ENCODE results near the gene UGT1A5. TPM values are rescaled to one million over a fixed set of nuclear protein-coding genes. Genes with fewer than 3 reads are reported as not detected.
A peak's percentile ranks its signal among the peaks of the same experiment; 100 is the strongest.

UGT1A5 gene
- total RNA-seq, 1 experiment from 2014 or later: not detected

- H3K4me3 ChIP-seq: no peak overlapping the region
- H3K27me3 ChIP-seq: no peaks in the 10 kb centered on the region
- DNase-seq: no peak
- no peaks in the 10 kb centered on the region for H3K36me3 ChIP-seq
- no peaks in the 10 kb centered on the region for H3K9me3 ChIP-seq
Measured at GRCh38 chr2:233791151-233791882, 78.6 kb downstream of the UGT1A5 start.

DNA sequence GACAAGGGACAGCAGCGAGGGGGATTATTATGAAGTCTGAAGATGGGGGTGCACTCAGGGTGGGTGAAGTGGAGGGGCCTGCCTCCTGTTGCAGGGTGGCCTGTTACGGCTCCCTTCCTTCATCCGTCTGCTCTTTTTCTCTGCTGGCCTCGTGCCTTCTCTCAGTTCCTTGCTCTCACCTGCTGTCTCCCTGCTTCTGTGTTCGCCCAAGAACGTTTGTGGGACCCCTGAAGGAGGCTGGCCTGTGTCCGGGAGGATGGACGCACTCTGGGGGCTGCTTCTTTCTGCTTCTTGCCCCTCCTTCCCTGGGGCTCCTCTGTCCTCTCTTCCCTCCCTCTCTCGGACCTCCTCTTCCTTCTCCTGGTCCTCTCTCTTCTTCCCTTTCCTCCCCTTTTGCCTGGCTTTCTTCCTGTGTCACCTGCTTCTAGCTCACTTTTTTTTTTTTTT, 79.2 kb downstream of the UGT1A5 start:
- Histone ChIP-seq H3K27me3 (no peaks in the 10 kb centered on the region), H3K4me3 (no peak overlapping the region), H3K9me3 (no peaks in the 10 kb centered on the region), H3K36me3 (no peaks in the 10 kb centered on the region)
- DNase-seq: no peak

GRCh38 chr2:233792720-233793119, 80.0 kb downstream of the UGT1A5 start:
- Histone ChIP-seq H3K27me3 (no peaks in the 10 kb centered on the region), H3K9me3 (no peaks in the 10 kb centered on the region), H3K36me3 (no peaks in the 10 kb centered on the region), H3K4me3 (no peak overlapping the region)
- DNase-seq: no peak

DNA sequence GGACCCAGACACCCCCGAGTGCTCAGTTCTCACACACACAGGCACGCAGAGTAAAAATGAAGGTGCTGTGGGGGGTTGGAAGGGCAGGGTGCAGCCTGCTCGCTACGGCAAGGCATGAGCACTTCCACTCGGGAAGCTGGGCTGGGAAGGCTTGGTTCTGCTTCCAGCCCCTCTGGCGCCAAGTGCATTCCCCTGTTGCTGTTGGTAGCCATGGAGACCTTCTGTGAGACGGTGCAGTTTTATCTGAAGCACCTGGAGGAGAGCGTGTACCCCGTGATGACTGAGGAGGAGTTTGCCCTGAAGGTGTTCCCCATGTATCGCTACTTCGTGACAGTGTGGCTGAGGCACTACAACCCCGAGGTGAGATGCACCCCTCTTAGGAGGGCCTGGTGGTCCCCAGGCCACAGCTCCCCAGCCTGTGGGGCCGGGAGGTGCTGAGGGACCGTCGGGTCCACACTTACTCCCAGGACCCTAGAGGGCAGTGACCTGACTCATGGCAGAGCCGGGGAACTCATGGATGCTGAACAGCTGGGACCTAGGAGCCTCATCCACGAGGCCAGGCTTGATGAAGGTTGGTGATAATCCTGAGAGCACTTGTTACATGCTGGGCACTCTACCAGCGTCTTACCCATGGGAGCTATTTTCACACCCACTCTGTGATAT, 80.9 kb downstream of the UGT1A5 start:
- no peaks in the 10 kb centered on the region for H3K36me3 ChIP-seq
- DNase-seq: no peak
- H3K4me3 ChIP-seq: no peak overlapping the region
- no peaks in the 10 kb centered on the region for H3K9me3 ChIP-seq
- no peaks in the 10 kb centered on the region for H3K27me3 ChIP-seq

GRCh38 chr2:233794128-233794658, 81.5 kb downstream of the UGT1A5 start:
- H3K4me3 ChIP-seq: no peak overlapping the region
- no peak for DNase-seq
- no peaks in the 10 kb centered on the region for H3K27me3 ChIP-seq
- no peaks in the 10 kb centered on the region for H3K36me3 ChIP-seq
- no peaks in the 10 kb centered on the region for H3K9me3 ChIP-seq

GRCh38 chr2:233795735-233796171, 83.0 kb downstream of the UGT1A5 start:
- Histone ChIP-seq H3K36me3 (no peaks in the 10 kb centered on the region), H3K4me3 (no peak overlapping the region), H3K27me3 (no peaks in the 10 kb centered on the region), H3K9me3 (no peaks in the 10 kb centered on the region)
- DNase-seq: no peak

DNA sequence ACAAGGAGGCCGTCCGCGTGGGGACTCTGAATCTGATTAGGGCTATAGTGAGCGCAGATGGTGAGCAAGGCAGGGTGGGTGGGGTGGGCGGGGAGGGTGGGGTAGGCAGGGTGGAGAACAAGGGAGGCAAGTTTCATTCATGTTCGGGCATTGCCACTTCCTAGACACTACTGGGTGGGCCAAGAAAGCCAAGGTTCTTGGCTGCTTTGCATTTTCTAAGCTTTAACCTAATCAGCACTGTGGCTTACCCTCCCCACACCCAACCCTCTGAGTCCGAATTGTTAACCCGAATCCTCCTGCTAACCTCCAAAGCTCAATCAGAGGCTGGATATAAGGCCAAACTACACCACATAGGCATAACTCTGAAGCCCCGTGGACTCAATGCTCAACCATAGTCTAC, 83.5 kb downstream of the UGT1A5 start:
- no peak for DNase-seq
- Histone ChIP-seq H3K9me3 (no peaks in the 10 kb centered on the region), H3K4me3 (no peak overlapping the region), H3K36me3 (no peaks in the 10 kb centered on the region), H3K27me3 (no peaks in the 10 kb centered on the region)

GRCh38 chr2:233798335-233799086, 85.8 kb downstream of the UGT1A5 start:
- H3K27me3 ChIP-seq: no peaks in the 10 kb centered on the region

DNA sequence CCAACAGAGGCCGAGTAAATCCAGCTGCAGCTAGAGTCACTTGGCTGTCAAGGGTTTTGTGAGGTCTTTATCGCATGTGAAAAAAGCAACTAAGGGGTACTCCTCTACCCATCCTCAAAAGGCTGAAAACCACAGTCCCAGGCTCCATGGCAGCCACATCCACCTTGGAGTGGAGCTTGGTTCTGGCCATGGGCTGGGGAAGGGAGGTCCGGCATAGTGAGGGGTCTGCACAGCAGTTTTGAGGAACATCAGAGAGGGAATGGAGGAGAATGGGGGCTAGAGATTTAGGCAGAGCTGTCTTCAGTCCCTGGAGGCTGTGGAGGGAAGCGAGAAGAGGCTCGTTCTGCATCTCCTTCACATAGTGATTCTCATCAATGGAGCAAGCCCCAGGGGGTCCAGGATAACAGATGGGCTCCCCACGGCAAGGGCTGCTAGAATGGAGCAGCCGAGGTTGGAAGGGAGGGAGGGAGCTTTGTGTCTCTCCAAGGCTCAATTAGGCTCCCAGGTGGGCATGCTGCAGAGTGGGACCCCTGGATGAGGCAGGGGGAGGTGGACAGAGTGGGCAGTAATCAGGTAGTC, 86.5 kb downstream of the UGT1A5 start:
- H3K27me3 ChIP-seq: no peaks in the 10 kb centered on the region
- no peaks in the 10 kb centered on the region for H3K9me3 ChIP-seq
- no peak overlapping the region for H3K4me3 ChIP-seq
- no peaks in the 10 kb centered on the region for H3K36me3 ChIP-seq
- no peak for DNase-seq

More at GRCh38 chr2:233798335-233799086, 85.8 kb downstream of the UGT1A5 start:
- Histone ChIP-seq H3K9me3 (no peaks in the 10 kb centered on the region), H3K36me3 (no peaks in the 10 kb centered on the region), H3K4me3 (no peak overlapping the region)
- DNase-seq: no peak

DNA sequence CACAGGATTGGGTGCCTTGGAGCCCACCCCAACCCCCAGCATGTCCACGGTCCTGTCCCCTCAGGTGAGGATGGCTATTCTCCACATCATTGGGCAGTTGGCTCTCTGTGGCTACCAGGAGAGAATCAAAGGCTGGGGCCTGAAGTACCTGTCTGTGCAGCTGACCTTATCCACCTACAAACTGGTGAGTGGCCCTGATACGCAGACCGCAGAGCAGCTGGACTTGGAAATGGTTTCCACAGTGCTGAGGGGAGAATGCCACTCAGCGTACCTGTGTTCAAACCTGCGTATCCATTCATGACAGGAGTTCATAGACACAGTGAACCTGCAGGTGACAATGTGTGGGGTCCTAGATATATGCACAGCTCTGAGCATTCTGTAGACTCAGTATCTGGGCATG, 87.0 kb downstream of the UGT1A5 start:
- Histone ChIP-seq H3K27me3 (no peaks in the 10 kb centered on the region), H3K4me3 (no peak overlapping the region), H3K9me3 (no peaks in the 10 kb centered on the region), H3K36me3 (no peaks in the 10 kb centered on the region)
- no peak for DNase-seq

- Histone ChIP-seq H3K9me3 (no peaks in the 10 kb centered on the region), H3K4me3 (no peak overlapping the region), H3K36me3 (no peaks in the 10 kb centered on the region), H3K27me3 (no peaks in the 10 kb centered on the region)
- DNase-seq: no peak
Measured at GRCh38 chr2:233800208-233800607, 87.5 kb downstream of the UGT1A5 start.

- Histone ChIP-seq H3K9me3 (no peaks in the 10 kb centered on the region), H3K27me3 (no peaks in the 10 kb centered on the region), H3K4me3 (no peak overlapping the region), H3K36me3 (no peaks in the 10 kb centered on the region)
- peak; percentile 28 for DNase-seq
Measured at GRCh38 chr2:233801357-233802131, 88.8 kb downstream of the UGT1A5 start.

DNA sequence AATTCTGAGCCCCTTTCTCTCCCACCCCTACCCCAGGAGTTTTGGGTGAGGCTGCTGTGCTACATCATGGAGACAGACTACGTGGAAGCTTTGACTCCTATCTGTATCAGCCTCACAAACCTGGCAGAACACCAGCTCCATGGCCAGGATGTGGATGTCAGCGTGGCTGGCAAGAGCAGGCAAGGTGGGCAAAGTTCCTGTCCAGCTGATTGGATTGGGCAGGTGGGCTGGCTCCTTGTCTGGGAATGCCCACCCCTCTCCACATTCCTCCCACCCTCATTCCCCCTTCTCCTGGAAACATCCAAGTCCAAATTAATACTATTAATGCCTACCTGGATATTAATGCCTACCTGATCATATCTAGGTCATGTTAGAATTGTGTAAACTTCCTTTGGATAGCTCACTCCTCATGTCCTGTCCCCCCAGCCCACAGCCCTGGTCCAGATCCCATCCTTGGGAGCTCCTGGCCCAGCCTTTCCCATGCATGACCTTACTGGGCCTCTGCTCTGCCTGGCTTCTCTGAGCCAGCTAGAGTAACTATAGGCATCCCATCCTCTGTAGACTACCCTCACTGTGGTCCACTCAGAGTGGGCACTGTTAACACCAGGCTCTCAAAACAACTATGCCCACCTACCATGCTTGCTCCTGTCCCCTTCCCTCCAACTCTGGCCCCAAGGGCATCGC, 89.6 kb downstream of the UGT1A5 start:
- Histone ChIP-seq H3K9me3 (no peaks in the 10 kb centered on the region), H3K36me3 (no peaks in the 10 kb centered on the region), H3K27me3 (no peaks in the 10 kb centered on the region), H3K4me3 (no peak overlapping the region)
- DNase-seq: no peak

DNA sequence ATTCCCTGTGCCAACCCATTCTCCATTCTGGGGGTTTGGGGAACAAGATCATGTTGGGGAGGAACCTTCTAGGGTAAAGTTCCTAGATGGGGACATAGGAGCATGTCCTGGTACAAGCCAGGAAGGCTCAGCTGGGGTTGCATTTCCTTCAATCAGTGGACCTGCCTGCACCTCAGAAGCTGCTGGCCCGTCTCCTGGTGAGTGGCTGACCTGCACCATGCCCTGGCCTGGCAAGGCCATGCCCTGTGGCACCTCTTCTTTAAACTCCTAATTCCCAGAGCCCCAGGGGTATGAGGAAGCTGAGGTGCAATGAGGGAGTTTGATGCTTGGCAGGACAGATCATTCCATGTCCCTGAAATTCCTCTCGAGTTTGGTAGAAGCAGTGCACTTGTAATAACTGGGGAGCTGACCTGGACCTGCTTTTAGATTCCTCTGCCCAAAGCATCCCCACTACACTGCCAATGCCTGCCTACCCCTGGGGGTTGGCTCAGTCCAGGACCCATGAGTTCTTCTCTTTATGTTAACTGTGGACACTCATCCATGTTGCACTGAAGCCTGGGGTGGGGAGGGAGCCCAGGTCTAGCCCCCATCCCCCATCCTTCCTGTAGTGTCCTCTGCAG, 90.7 kb downstream of the UGT1A5 start:
- H3K36me3 ChIP-seq: no peaks in the 10 kb centered on the region
- no peak for DNase-seq

DNA sequence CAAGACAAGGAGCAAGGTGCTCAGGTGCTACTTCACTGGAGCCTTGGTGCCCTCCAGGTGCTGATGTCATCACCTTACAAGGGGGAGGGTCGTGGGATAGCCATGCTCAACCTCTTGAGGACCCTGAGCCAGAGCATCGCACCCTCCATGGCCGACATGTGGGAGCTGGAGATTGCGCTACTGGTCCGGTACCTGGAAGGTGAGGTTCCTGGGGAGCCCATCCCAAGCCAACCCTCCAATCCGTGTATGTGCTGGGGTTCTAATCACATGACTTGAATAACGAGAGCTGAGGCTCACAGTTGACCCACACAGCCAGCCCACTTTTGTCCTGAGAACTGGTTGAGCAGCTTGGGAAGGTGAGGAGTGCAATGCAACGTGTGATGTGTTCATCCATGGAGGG, 91.3 kb downstream of the UGT1A5 start:
- Histone ChIP-seq H3K36me3 (no peaks in the 10 kb centered on the region), H3K4me3 (no peak overlapping the region), H3K27me3 (no peaks in the 10 kb centered on the region), H3K9me3 (no peaks in the 10 kb centered on the region)
- no peak for DNase-seq

More for the DNA sequence above, 90.7 kb downstream of the UGT1A5 start:
- no peaks in the 10 kb centered on the region for H3K9me3 ChIP-seq
- H3K27me3 ChIP-seq: no peaks in the 10 kb centered on the region
- no peak overlapping the region for H3K4me3 ChIP-seq

Data from MG63 (cell line).